ENCODE results near the gene TANGO2.

- no peak for TF ChIP-seq SUZ12 (IDR thresholded peaks at IDR 0.05)
- TF ChIP-seq LEF1 (IDR thresholded peaks at IDR 0.05; ENCODE audit: borderline replicate concordance): no peak
- no peak for TF ChIP-seq TARDBP (IDR thresholded peaks at IDR 0.05)
- no peak for TF ChIP-seq FOXM1 (IDR thresholded peaks at IDR 0.05; ENCODE audit: borderline replicate concordance)
- no peak for TF ChIP-seq HDGF (IDR thresholded peaks at IDR 0.05; ENCODE audit: borderline replicate concordance)
- TF ChIP-seq CTBP1 (IDR thresholded peaks at IDR 0.05; ENCODE audit: borderline replicate concordance): no peak
- no peak for TF ChIP-seq FOXK2 (IDR thresholded peaks at IDR 0.05)
- TF ChIP-seq FOXA1 (IDR thresholded peaks at IDR 0.05): no peak
- TF ChIP-seq NFRKB (IDR thresholded peaks at IDR 0.05): no peak
- no peak for TF ChIP-seq ELF4 (IDR thresholded peaks at IDR 0.05)
- no peak for TF ChIP-seq ZNF384 (IDR thresholded peaks at IDR 0.05)
- TF ChIP-seq BHLHE40 (IDR thresholded peaks at IDR 0.05; ENCODE audit: borderline replicate concordance): no peak
- no peak for TF ChIP-seq PKNOX1 (IDR thresholded peaks at IDR 0.05)
These were observed 88.8 kb downstream of the TANGO2 start for GRCh38 chr22:20109411-20110358.
